ENCODE results near the gene MCUB.
"Not testable (repeated sequence)": the region's sequence is repeated elsewhere in the genome, so short reads cannot be mapped to it uniquely, and the experiment has no call there.

The MCUB gene

GRCh38 chr4:109559983-109560686 lies at the start of gene MCUB:
MCUB (plus strand) TSS chr4:109560246; CDS start chr4:109560338, 92 bp downstream.
- ChIA-PET POLR2A (interaction anchor here (0.8 to 1.6 kb wide), 5 partner anchors 11 to 255 kb away, joined by 3 to 4 read pairs (median 3); no protein-coding TSS in a partner anchor), CTCF (no interaction called here)
- peak; percentile 88 for DNase-seq (ENCODE audit: extremely low spot score)
- TF ChIP-seq LEF1 (IDR thresholded peaks at IDR 0.05; ENCODE audit: borderline replicate concordance) (0 out of 2 replicates have a peak, but pooled peaks have one; percentile 49), ZNF384 (IDR thresholded peaks at IDR 0.05) (peak; percentile 94), HDGF (IDR thresholded peaks at IDR 0.05; ENCODE audit: borderline replicate concordance) (no peak)

DNA sequence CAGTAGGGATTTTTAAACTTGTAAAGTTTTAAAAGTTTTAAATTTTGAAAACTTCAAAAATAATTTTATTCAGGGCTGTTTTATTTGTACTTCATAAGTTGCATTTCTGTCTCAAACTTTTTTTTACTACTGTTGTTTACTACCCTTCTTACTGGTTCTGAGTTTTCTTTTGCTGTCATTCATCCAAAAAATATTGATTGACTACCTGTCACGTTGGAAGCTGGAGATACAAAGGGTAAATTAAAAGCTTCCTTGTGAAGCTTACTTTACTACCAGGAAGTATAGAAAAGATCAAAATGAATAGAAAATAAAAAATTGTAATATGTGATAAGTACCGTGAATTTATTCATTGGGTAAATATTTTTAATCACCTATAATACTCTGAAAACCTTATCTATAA lies 49.4 kb upstream of the MCUB start:
- no peak for DNase-seq (ENCODE audit: extremely low spot score)
- ChIA-PET CTCF (no interaction called here), POLR2A (no interaction called here)
- TF ChIP-seq L3MBTL2 (conservative IDR thresholded peaks at IDR 0.05) (no peak), ARNT (IDR thresholded peaks at IDR 0.05) (no peak), PKNOX1 (IDR thresholded peaks at IDR 0.05) (no peak), SP1 (IDR thresholded peaks at IDR 0.05) (no peak), ELF4 (IDR thresholded peaks at IDR 0.05) (no peak), FOXA1 (IDR thresholded peaks at IDR 0.05) (no peak), ZNF384 (IDR thresholded peaks at IDR 0.05) (no peak), FOXK2 (IDR thresholded peaks at IDR 0.05) (no peak), FOXM1 (IDR thresholded peaks at IDR 0.05; ENCODE audit: borderline replicate concordance) (no peak), BHLHE40 (IDR thresholded peaks at IDR 0.05; ENCODE audit: borderline replicate concordance) (no peak), CTBP1 (IDR thresholded peaks at IDR 0.05; ENCODE audit: borderline replicate concordance) (no peak), NFRKB (IDR thresholded peaks at IDR 0.05) (no peak), LEF1 (IDR thresholded peaks at IDR 0.05; ENCODE audit: borderline replicate concordance) (no peak)

DNA sequence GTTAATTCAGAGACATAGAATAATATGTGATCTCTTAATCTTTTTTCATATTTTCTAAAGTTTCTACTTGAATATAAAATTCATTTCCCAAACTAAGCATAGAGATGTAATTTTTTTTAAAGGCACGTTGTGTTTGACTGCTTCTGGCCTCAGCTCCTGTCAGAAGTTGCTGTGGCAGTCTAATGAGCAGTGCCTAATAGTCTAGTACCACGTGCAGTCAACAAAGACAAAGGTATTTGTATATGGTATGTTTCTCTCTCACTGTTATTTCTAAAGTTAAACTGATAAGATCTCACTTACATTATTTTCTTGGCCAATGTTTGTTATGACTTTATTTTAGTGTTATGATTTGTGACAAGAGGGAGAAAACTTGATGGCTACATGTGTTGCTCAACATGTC lies 48.6 kb upstream of the MCUB start:
- ChIA-PET POLR2A (no interaction called here), CTCF (interaction anchor here (0.7 kb wide), 1 partner anchor 465 kb away, joined by 3 read pairs; no protein-coding TSS in a partner anchor)
- TF ChIP-seq NFRKB (IDR thresholded peaks at IDR 0.05) (no peak), SP1 (IDR thresholded peaks at IDR 0.05) (no peak), L3MBTL2 (conservative IDR thresholded peaks at IDR 0.05) (no peak), CTBP1 (IDR thresholded peaks at IDR 0.05; ENCODE audit: borderline replicate concordance) (no peak), FOXM1 (IDR thresholded peaks at IDR 0.05; ENCODE audit: borderline replicate concordance) (no peak), SUZ12 (IDR thresholded peaks at IDR 0.05) (no peak), FOXK2 (IDR thresholded peaks at IDR 0.05) (no peak), ARNT (IDR thresholded peaks at IDR 0.05) (no peak), FOXA1 (IDR thresholded peaks at IDR 0.05) (no peak), HDGF (IDR thresholded peaks at IDR 0.05; ENCODE audit: borderline replicate concordance) (no peak), BHLHE40 (IDR thresholded peaks at IDR 0.05; ENCODE audit: borderline replicate concordance) (no peak)
- DNase-seq (ENCODE audit: extremely low spot score): no peak

- POLR2A ChIA-PET; DNase-seq (ENCODE audit: extremely low spot score); CTCF ChIA-PET: not testable (repeated sequence)
Observed at GRCh38 chr4:109513368-109513767, 46.7 kb upstream of the MCUB start.

DNA sequence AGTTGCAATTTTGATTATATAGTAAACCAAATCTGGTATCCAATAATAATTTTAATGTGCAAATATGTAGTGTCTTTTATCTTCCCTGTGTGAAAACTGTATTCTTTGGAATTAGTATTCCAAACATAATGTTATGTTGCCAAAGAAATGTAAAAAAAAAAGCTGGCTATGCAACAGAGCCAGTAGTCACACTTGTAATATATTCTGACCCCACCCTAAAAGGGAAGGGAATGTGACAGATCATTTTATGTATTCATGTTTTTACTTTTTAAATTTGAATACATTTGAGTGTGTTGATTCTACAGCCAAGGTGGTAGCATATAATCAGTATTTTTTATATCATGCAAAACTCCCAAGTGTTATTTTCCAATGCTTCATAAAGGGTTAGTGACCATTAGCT lies 27.9 kb upstream of the MCUB start:
- CTCF ChIA-PET: interaction anchor here (0.6 kb wide), 1 partner anchor 56 kb away, joined by 3 read pairs; no protein-coding TSS in a partner anchor
- no peak for TF ChIP-seq SP1 (IDR thresholded peaks at IDR 0.05)
- TF ChIP-seq PKNOX1 (IDR thresholded peaks at IDR 0.05): no peak
- TF ChIP-seq CTBP1 (IDR thresholded peaks at IDR 0.05; ENCODE audit: borderline replicate concordance): no peak
- TF ChIP-seq FOXK2 (IDR thresholded peaks at IDR 0.05): no peak
- no peak for TF ChIP-seq NFRKB (IDR thresholded peaks at IDR 0.05)
- TF ChIP-seq FOXM1 (IDR thresholded peaks at IDR 0.05; ENCODE audit: borderline replicate concordance): no peak
- TF ChIP-seq BHLHE40 (IDR thresholded peaks at IDR 0.05; ENCODE audit: borderline replicate concordance): no peak
- POLR2A ChIA-PET: no interaction called here
- no peak for DNase-seq (ENCODE audit: extremely low spot score)

GRCh38 chr4:109545401-109545800 lies 14.6 kb upstream of the MCUB start:
- TF ChIP-seq ARNT (IDR thresholded peaks at IDR 0.05) (no peak), HDGF (IDR thresholded peaks at IDR 0.05; ENCODE audit: borderline replicate concordance) (no peak), BHLHE40 (IDR thresholded peaks at IDR 0.05; ENCODE audit: borderline replicate concordance) (no peak), PKNOX1 (IDR thresholded peaks at IDR 0.05) (no peak), TARDBP (IDR thresholded peaks at IDR 0.05) (no peak), SP1 (IDR thresholded peaks at IDR 0.05) (no peak), ELF4 (IDR thresholded peaks at IDR 0.05) (no peak), SUZ12 (IDR thresholded peaks at IDR 0.05) (no peak), FOXA1 (IDR thresholded peaks at IDR 0.05) (no peak), NFRKB (IDR thresholded peaks at IDR 0.05) (no peak), L3MBTL2 (conservative IDR thresholded peaks at IDR 0.05) (no peak), ZNF384 (IDR thresholded peaks at IDR 0.05) (no peak), FOXK2 (IDR thresholded peaks at IDR 0.05) (no peak), LEF1 (IDR thresholded peaks at IDR 0.05; ENCODE audit: borderline replicate concordance) (no peak), FOXM1 (IDR thresholded peaks at IDR 0.05; ENCODE audit: borderline replicate concordance) (no peak)
- ChIA-PET POLR2A (no interaction called here), CTCF (no interaction called here)

More at GRCh38 chr4:109545401-109545800, 14.6 kb upstream of the MCUB start:
- DNase-seq (ENCODE audit: extremely low spot score): no peak
